NCI-H1436 (cell line): ENCODE data around the gene ARPC4.
"Not testable (repeated sequence)": the region's sequence is repeated elsewhere in the genome, so short reads cannot be mapped to it uniquely, and the experiment has no call there.

Experiments
- DNase-seq: peaks from one replicate; lab custom pipeline; 2025; lab: John Stamatoyannopoulos, UW

Gene ARPC4

DNA sequence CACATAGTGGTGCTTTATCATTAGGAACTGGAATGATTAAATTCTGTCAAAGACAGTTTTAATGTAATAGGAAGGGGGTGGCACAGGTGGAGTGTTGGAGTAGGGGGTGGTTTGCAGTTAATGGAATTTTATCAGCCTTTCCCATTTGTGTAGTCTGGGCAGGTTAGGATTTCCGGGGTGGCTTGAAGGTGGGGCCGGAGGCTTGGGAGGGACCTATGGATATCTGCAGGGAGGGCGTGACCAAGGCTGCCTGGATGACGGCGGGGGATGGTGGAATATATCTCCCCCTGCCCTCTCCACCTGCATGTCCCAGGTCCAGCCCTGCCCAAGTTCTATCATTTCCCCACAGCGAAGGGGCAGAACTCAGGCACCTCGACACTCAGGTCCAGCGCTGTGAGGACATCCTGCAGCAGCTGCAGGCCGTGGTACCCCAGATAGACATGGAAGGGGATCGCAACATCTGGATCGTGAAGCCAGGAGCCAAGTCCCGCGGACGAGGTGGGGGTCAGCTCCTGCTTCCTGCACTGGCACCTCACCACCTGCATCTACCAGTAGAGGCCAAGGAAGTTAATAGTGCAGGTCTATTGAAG lies 32.7 kb downstream of the ARPC4 start:
- DNase-seq, result no peak

DNA sequence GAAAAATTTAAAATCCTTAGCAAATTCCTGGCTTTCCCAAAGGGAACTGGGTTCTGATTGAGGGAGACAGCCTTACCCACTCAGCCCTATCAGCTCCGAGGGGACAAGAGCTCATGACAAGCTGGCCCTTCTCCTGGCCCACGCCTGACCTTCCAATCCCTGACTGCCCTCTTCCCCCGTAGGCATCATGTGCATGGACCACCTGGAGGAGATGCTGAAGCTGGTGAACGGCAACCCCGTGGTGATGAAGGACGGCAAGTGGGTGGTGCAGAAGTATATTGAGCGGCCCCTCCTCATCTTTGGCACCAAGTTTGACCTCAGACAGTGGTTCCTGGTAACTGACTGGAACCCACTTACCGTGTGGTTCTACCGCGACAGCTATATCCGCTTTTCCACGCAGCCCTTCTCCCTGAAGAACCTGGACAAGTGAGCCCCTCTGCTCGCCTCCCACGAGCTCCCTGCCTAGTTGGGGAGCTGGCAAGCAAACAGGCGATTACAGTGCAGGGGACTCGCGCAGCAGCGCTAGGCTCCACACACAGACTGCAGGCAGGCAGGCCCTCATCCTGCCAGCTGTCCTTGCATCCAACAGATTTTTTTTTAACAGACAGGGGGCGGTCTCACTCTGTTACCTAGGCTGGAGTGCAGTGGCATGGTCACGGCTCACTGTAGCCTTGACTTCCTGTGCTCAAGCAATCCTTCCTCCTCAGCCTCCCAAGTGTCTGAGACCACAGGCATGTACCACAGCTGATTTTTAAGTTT lies 34.1 kb downstream of the ARPC4 start:
- DNase-seq, result no peak

- no peak for DNase-seq
Observed at GRCh38 chr3:9828801-9829755, 36.2 kb downstream of the ARPC4 start.

DNA sequence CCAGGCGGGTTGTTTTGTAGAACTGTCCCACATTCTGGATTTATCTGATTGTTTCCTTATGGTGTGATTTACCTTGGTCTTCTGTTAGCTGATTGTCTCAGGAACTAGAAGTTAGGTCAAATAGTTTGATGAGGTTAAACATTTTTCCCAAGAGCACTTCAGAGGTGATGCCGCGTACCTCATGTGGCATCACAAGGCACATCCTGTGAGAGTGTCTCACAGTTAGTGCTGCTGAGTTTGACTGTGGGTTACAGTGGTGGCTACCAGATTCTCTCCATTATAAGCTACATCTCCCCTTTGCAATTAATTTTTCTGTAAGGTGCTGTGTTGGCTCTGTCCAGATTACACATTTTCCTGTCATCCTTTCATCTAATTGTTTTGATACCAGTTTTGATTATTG lies 38.4 kb downstream of the ARPC4 start:
- DNase-seq, result no peak

GRCh38 chr3:9833078-9833477 lies 40.2 kb downstream of the ARPC4 start:
- no peak for DNase-seq

DNA sequence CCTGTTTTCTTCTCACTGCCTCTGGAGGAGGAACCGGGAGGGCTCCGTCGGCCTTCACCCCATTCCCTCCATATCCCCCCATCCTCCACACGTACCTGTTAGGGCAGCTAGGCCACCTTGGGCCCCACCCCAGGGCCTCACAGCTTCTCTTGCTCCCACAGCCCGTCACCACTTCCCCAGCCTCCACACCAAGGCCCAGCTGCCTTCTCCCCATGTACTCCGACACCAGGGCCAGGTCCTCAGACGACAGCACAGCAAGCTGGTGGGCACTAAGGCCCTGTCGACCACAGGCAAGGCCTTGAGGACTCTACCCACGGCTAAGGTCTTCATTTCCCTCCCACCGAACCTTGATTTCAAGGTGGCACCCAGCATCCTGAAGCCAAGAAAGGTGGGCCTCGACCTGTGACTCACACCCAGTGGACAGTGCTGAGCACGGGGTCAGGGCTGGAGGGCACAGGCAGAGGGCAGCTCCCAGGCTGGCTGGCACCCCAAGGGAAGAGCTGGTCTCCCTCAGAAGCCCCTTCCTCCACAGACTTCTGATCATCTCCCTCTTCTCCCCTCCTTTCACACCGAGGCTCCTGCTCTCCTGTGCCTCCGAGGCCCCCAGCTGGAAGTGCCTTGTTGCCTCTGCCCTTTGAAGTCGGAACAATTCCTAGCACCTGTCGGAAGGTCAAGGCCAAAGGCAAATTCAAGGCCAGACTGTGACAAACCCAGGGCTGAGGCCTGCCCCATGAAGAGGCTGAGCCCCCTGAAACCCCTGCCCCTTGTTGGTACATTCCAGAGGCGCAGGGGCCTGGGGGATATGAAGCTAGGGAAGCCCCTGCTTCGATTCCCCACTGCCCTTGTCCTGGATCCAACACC lies 41.9 kb downstream of the ARPC4 start:
- DNase-seq, result no peak

- DNase-seq, result no peak
Observed at GRCh38 chr3:9837701-9838582, 45.1 kb downstream of the ARPC4 start.

- DNase-seq, result no peak
Observed at GRCh38 chr3:9838856-9839255, 46.0 kb downstream of the ARPC4 start.

DNA sequence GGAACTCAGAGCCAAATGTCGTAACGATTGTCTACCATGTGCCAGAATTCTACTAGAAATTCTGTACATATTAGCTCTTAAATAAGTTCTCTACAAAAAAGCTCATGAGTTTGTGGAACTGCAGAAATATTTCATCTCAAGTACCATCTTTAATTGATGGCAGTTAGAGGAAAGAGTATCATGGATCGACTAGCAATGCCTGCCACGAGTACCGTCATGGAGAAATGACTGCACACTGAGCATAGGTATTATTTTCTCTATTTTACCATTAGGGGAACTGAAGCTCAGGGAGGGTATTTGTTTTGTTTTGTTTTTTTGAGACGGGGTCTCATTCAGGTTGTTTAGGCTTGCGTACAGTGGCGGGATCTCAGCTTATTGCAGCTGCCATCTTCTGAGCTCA lies 48.1 kb downstream of the ARPC4 start:
- no peak for DNase-seq

GRCh38 chr3:9843715-9844438 lies 51.0 kb downstream of the ARPC4 start, which contains the start of gene RPUSD3:
TSS of gene RPUSD3 (minus strand) at chr3:9844008. CDS start at chr3:9843990, 18 bp downstream.
- peak; percentile 76 for DNase-seq

DNA sequence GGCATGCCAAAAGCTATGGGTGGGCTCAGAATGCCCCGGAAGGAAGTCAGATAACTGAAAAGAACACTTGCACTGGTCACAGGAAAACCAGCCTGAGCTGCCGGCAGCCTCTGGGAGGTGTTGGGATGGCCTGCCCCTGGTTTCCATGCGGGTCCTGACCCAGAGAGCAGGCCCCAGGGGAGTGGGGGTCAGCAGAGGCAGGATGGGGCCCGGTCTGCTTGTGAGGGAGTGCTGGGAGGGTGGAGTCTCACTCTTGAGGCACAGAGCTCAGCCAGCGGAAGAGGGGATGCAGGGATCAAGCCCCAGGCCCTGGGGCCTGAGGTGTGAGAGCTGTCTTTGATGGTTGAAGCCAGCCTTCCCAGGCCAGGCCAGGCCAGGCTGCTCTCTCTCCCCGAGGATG lies 53.3 kb downstream of the ARPC4 start:
- no peak for DNase-seq

DNA sequence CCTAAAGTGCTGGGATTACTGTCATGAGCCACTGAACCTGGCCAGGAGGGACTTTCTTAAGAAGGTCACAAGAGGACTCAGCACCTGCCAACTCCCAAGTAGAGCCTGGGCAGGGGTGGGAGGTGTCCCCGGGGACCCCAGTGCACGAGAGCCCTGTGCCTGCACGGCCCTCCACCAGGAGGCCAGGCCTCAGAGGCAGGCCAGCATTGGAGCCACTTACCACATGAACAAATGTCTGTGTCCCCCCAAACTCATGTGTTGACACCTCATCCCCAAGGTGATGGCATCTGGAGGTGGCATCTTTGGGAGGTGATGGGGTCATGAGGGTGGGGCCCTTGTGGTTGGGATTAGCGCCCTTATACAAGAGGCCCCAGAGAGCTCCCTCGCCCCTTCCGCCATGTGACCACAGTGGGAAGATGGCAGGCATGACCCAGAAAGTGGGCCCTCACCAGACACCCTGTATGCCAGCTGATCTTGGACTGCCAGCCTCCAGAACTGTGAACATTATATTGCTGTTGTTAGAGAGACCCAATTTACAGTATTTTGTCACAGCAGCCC lies 54.1 kb downstream of the ARPC4 start:
- DNase-seq, result no peak

GRCh38 chr3:9847870-9848269 lies 55.0 kb downstream of the ARPC4 start:
- not testable (repeated sequence) for DNase-seq

DNA sequence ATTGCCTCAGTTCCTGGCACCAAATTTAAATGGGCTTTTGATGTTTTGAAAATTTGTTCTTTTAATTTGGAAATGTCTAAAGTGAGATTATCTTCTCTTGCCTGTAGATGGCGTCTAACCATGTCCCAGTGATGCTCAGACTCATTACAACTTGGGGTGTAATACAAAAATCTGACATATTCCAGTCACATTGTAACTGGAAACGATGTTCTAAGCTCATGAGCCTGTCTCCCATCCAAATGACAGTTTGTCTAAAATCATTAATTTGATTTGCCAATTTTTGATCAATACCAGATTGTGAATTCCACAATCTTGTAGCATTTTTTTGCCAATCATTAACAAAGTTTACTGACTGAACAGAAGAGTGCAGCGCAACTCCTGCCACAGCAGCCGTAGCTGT lies 56.0 kb downstream of the ARPC4 start:
- DNase-seq, result not testable (repeated sequence)

DNA sequence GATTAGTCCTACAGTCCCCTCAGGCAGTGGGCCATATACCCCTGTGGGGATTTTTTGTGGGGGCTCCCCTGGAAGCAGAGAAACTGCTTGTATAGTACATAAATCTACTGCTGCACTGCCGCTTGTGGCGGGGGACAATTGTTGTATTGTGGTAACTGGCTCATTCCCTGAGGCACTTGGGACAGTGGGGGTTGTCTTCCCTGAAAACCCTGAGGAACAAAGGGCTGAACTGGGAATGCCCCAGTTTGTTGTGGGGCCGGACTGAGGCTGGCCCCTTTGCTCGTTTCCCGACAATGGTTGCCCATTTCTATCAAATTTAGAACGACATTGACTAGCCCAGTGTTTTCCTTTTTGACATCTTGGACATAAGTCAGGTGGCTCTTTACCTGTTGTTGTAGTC lies 58.5 kb downstream of the ARPC4 start:
- DNase-seq, result not testable (repeated sequence)

- DNase-seq, result not testable (repeated sequence)
Observed at GRCh38 chr3:9851926-9852325, 59.0 kb downstream of the ARPC4 start.

GRCh38 chr3:9852528-9852927 lies 59.6 kb downstream of the ARPC4 start:
- no peak for DNase-seq

- not testable (repeated sequence) for DNase-seq
Observed at GRCh38 chr3:9854291-9854940, 61.5 kb downstream of the ARPC4 start.

DNA sequence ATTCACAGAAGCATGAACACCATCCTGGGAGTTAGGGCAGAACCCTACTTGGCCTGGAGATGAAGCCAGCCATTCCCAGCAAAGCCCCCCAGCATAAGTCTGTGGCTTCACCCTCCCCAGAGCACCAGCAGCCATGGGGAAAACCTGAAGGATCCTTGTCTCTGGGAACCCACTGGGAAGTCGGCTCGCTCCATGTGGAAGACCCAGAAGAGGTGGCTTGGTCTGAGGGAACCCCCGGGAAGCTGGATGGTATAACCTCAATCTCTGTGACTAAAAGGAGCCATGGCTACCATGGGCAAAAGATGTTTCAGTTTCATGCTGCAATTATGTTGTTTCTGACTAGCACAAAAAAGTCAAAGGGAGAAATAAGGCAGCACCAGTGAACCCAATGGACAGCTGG lies 62.7 kb downstream of the ARPC4 start:
- DNase-seq, result no peak
